Activated effector memory CD4-positive, alpha-beta T cell treated with anti-CD3 and anti-CD28 coated beads, Interleukin-2, amount 50 U/mL, for 16 hours (primary cell): ENCODE data around the gene FARP2.
"Not testable (repeated sequence)": the region's sequence is repeated elsewhere in the genome, so short reads cannot be mapped to it uniquely, and the experiment has no call there.

Experiments used
- DNase-seq: peaks from one replicate; pipeline ENCODE4 v3.0.0-alpha.2; 2020

FARP2 gene

GRCh38 chr2:241507430-241508239, 151.6 kb downstream of the FARP2 start:
- DNase-seq: peak; percentile 78

DNA sequence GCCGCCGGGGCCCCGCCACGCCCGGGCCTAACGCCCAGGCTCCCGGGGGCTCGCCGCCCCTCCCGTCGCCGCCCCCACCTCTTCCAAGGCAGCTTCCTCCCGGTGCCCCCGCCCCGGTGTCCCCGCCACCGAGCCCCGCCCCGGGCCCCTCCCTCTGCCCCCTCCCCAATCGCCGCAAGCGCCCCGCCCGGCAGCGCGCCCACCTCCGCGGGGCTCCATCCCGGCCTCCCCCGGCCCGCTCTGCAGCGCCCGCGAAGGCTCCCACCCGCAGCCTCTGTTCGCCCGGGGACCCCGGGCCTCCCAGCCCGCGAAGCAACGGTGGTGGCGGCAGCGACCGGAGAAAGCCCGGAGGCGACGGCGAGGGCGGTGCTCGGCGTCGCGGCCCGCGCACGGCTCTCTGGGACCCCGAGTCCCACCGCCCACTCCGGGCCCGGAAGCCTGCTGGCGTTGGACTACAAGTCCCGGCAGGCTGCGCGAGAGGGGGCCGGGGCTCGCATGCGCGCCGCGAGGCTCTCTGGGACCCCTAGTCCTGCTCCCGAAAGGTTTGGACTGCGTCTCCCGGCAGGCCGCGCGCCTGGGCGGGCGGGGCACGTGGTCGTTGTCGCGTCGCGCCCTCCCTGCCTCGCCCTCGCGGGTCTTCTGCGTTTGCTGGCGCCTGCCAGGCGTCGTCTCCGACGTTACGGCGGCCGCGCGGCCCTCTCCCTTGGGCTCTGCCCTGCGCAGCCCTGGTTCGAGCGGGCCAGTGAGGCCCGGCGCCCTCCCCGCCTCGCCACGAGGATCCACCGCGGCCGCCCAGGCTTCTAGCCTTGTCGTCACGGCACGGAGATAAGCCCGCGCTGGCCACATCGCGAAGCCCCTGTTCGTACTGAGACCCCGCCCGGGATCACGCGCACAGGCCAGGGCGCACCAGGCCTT, 152.4 kb downstream of the FARP2 start, which contains the start of gene STK25:
STK25 (minus strand) TSS at position 345 of the 915 bp plus-strand sequence. CDS start 549 bp downstream, outside the sequence.
- peak; percentile 99 for DNase-seq

GRCh38 chr2:241509155-241509784, 153.2 kb downstream of the FARP2 start:
- no peak for DNase-seq

GRCh38 chr2:241511091-241511741, 155.1 kb downstream of the FARP2 start:
- DNase-seq: no peak

GRCh38 chr2:241514553-241514952, 158.5 kb downstream of the FARP2 start:
- DNase-seq: no peak

DNA sequence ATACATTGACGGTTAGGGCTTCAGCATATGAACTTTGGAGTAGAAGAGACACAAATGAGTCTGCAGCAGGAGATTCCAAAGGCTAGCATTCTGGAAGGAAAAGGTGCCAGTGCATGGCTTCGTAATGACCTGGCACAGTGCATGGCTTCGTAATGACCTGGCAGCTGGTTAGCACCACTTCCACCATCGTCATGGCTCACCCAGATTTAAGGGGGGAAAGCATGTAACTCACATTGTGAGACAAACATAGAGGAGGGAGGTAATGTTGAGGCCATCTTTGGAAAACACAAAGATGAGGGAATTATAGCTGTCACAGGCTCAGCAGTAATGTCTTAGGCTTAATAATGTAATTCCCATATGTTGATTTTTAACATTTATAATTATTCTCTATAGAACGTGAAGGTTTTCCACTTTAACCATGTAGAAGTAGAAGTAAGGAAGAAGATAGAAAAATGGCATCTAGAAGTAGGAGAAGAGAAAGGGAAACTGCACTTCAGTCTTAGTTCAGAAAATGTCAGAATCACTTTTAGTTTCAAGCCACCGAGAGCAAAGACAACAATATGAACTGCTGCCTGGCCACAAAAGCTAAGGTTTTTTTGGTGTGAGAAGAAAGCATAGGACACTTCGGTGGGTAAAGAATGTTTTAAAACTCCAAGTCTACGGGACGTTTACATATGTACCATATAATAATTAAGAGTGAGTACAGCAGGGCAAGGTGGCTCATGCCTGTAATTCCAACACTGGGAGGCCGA, 159.1 kb downstream of the FARP2 start:
- no peak for DNase-seq

DNA sequence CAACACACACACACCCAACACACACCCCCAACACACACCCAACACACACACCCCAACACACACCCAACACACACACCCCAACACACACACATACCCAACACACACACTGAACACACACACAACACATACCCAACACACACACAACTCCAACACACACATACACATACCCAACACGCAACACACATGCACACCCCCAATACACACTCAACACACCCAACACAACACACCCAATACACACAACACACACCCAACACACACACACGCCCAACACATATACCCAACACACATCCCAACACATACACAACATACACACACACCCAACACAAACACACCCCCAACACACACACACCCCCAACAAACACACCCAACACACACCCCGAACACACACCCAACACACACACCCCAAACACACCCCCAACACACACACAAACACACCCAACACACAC, 160.5 kb downstream of the FARP2 start:
- DNase-seq: no peak

DNA sequence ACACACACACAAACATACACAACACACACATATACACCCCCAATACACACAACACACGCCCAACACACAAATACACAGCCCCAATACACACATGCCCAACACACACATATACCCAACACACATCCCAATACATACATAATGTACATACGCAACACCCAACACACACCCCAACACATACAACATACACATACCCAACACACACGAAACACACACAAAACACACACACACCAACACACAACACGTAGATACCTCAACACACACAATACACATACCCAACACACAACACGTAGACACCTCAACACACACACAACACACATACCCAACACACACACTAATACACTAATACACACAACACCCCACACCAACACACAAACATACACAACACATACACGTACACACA, 161.2 kb downstream of the FARP2 start:
- no peak for DNase-seq

GRCh38 chr2:241519669-241520068, 163.6 kb downstream of the FARP2 start:
- DNase-seq: no peak

DNA sequence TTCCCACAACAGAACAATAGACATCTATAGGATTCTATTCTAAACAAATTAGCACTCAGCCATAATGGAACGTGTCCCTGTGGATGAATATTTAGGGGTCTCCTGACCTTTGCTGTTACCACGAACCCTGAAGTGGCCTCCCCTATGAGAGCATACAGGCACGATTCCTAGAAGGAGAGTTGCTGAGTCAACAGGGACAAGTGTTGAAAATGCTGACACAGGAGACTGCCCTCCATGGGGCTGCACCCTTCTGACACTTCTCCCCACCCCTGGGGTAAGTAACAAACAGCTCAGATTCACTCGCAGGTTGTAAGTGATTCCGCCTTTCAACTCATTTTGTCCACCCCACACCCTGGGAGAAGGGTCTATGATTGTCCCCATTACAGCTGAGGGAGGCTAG, 166.4 kb downstream of the FARP2 start:
- no peak for DNase-seq

DNA sequence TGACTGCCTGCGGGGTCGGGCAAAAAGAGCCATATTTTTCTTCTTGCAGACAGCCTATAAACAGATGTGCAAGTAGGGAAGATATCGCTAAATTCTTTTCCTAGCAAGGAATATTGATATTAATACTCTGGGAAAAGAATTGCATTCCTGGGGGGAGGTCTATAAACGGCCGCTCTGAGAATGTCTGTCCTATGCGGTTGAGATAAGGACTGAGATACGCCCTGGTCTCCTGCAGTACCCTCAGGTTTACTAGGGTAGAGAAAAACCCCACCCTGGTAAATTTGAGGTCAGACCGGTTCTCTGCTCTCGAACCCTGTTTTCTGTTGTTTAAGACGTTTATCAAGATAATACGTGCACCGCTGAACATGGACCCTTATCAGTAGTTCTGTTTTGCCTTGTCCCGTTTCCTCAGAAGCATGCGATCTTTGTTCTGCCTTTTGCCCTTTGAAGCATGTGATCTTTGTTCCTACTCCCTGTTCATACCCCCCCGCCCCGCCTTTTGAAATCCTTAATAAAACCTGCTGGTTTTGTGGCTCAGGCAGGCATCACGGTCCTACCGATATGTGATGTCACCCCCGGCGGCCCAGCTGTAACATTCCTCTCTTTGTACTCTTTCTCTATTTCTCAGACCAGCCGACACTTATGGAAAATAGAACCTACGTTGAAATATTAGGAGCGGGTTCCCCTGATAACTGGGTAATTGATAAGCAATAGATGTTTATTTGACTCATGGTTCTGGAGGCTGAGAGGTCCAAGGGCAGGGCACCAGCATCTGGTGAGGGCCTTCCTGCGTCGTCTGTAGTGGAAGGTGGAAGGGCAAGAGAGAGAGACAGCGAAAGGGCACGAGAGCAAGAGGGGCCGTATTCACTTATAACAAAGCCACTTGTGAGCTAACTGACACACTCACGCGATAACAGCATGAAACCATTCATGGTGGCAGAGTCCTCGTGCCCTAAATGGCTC, 170.0 kb downstream of the FARP2 start:
- not testable (repeated sequence) for DNase-seq

GRCh38 chr2:241530571-241530970, 174.5 kb downstream of the FARP2 start:
- DNase-seq: no peak

DNA sequence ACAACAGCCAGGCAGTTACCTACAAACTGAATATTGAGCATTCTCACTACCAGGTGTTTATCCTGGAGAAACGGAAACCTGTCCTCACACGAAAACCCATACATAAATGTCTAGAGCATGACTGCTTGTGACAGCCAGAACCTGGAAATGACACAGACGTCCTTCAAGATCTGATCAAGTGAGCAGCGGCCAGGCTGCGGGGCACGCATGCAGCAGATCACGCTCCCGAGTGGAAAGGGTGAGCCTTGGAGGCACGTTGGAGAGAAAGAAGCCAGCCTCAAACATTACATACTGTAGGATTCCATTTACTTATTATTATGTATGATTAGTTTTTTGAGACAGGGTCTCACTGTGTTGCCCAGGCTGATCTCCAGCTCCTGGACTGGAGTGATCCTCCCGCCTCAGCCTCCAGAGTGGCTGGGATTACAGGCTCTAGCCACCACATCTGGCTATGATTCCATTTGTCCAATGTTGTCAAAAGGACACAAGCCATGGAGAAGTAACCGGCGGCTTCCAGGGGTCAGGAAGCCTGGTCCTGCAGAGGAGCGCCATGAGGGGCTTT, 175.2 kb downstream of the FARP2 start:
- DNase-seq: no peak

- DNase-seq: no peak
These were observed 176.1 kb downstream of the FARP2 start for GRCh38 chr2:241532168-241532567.

DNA sequence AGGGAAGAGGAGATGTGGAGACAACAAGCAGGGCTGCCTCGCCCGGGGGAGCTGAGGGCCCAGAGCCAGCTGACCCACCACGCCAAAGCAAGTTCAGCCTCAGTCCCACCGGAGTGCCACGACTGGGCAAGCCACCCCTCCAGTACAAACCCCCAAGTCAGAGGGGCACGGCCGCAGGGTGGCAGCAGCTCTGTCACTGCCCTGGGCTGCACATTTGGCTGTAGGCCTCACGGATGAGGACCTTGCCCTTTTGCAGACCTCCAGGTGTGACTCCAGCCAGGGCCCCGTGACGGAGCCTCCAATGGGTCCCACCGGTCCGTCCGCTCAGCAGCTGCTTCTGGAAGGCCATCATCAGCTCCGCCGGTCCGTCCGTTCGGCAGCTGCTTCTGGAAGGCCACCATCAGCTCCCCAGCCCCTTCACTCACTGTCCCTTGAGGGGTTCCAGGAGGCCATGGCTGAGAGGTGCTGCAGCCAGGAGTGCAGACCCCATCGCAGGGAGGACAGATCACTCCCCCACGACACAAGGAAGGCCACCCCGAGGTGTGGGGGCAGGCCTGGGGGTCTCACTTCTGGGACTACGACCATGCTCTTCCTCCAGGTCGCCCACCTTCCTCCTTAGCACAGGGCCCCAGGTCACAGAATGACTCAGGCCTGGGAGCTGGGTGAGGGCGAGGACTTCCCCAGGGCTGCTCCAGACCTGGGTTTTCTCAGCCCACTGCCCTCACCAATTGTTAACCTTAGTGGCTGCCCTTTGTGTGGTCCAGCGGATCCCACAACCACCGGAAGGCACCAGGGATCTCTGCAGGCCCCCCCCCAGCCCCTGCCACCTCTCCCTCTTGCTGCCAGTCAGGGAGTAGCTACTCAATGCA, 176.9 kb downstream of the FARP2 start:
- no peak for DNase-seq

GRCh38 chr2:241534293-241534692, 178.2 kb downstream of the FARP2 start:
- DNase-seq: no peak

GRCh38 chr2:241534701-241535375, 178.8 kb downstream of the FARP2 start:
- DNase-seq: no peak

DNA sequence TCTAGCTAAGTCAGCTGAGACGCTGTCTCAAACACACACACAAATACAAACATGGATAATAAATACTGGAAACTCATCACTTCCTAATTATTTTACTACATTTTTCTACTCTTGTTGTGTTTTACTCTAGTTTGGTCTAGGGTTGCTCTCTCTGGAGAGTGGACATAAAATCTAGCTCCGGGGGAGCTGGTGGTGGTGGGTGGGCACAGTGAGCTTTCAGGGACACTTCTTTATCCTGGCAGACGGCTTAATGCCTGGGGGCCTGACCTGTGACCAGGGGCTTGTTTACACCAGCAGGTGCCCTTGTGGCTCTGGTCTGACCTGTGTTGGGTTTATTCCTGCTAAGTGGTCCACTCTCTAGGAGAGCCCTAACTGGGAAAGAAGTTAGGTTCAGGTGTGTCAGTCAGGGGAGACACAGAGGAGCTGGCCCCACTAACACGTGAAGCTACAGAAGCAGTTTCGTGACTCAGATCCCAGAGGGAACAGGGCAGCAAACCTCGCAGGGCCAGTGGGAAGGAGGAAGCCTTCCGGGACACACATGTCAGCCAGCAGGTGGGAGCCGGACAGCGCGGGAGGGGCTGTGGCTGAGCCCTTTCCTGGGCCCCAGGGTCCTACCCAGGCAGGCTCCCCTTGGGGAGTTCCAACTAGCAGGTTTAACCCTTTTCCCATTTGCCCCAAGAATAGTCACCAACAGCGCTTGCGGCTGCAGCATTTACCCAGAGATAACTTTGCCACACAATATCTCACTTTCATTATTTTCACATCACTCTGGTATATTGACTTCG, 180.0 kb downstream of the FARP2 start:
- DNase-seq: no peak
